ENCODE data around the gene M1AP. TPM values are rescaled to one million over a fixed set of nuclear protein-coding genes. Genes with fewer than 3 reads are reported as not detected.

Gene M1AP
- total RNA-seq, 1 donor from 2014 or later = 0.20 TPM

DNA sequence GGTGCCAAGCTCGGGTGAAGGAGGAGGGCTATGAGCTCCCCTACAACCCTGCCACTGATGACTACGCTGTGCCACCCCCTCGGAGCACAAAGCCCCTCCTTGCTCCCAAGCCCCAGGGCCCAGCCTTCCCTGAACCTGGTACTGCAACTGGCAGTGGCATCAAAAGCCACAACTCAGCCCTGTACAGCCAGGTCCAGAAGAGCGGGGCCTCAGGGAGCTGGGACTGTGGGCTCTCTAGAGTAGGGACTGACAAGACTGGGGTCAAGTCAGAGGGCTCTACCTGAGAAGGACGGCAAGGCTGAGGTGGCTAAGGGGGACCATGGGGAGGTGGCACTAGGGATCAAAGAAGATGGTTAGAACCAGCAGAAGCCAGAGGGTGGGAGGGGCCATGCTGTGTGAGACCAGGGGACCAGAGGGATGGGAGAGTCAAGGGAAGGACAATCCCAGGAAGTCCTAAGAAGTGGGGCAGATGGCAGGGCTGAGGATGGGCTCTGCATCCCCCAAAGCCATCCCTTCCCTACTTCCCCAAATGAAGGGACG lies 91.2 kb downstream of the M1AP start:
- TF ChIP-seq EZH2 (IDR thresholded peaks at IDR 0.05; ENCODE audit: insufficient read depth, low read length) (no peak), CTCF (IDR thresholded peaks at IDR 0.05; ENCODE audit: insufficient read depth, low read depth, low read length) (no peak)
- Mint-ChIP-seq H3K4me3 (ENCODE audit: unreplicated experiment) (no peak overlapping the region), H3K36me3 (ENCODE audit: low read depth, unreplicated experiment) (no peaks in the 10 kb centered on the region), H3K9me3 (ENCODE audit: unreplicated experiment) (no peaks in the 10 kb centered on the region), H3K27ac (ENCODE audit: unreplicated experiment) (no peak overlapping the region), H3K27me3 (ENCODE audit: low read depth, unreplicated experiment) (peaks cover under 1% of the 10 kb centered on the region), H3K4me1 (ENCODE audit: low read depth, unreplicated experiment) (peaks cover 7% of the 10 kb centered on the region)
- no peak overlapping the region for H3K9ac ChIP-seq (ENCODE audit: low read length)
- peaks cover 18% of the 10 kb centered on the region for H3K4me1 ChIP-seq (ENCODE audit: insufficient read depth, low read length)
- H4K20me1 ChIP-seq (ENCODE audit: insufficient read depth, low read length) = peaks cover 11% of the 10 kb centered on the region
- H3K36me3 ChIP-seq (ENCODE audit: insufficient read depth, low read length) = no peaks in the 10 kb centered on the region
- no peak for DNase-seq (ENCODE audit: low read depth)
- no peak overlapping the region for H3K4me2 ChIP-seq (ENCODE audit: low read length)
- H3K27me3 ChIP-seq (ENCODE audit: insufficient read depth, low read length) = no peaks in the 10 kb centered on the region
- no peak overlapping the region for H2AFZ ChIP-seq (ENCODE audit: low read depth, low read length)
- peaks cover 38% of the 10 kb centered on the region for H3K79me2 ChIP-seq (ENCODE audit: insufficient read depth, low read length)
- no peak overlapping the region for H3K27ac ChIP-seq (ENCODE audit: low read depth, low read length)
- no peaks in the 10 kb centered on the region for H3K9me3 ChIP-seq (ENCODE audit: insufficient read depth, low read depth, low read length)
- H3K4me3 ChIP-seq (ENCODE audit: insufficient read depth, low read depth, low read length) = no peak overlapping the region
- FAIRE-seq = no peak

GRCh38 chr2:74556159-74556558 lies 92.0 kb downstream of the M1AP start:
- DNase-seq (ENCODE audit: low read depth) (no peak), FAIRE-seq (no peak)
- H4K20me1 ChIP-seq (ENCODE audit: insufficient read depth, low read length) = peaks cover 11% of the 10 kb centered on the region
- TF ChIP-seq EZH2 (IDR thresholded peaks at IDR 0.05; ENCODE audit: insufficient read depth, low read length) (no peak), CTCF (IDR thresholded peaks at IDR 0.05; ENCODE audit: insufficient read depth, low read depth, low read length) (no peak)
- peak overlapping the region; percentile 90 for H3K4me2 ChIP-seq (ENCODE audit: low read length)
- H3K4me3 ChIP-seq (ENCODE audit: insufficient read depth, low read depth, low read length) = no peak overlapping the region
- Mint-ChIP-seq H3K4me3 (ENCODE audit: unreplicated experiment) (peak overlapping the region; percentile 95), H3K27ac (ENCODE audit: unreplicated experiment) (no peak overlapping the region), H3K9me3 (ENCODE audit: unreplicated experiment) (no peaks in the 10 kb centered on the region), H3K27me3 (ENCODE audit: low read depth, unreplicated experiment) (no peaks in the 10 kb centered on the region), H3K4me1 (ENCODE audit: low read depth, unreplicated experiment) (peaks cover 7% of the 10 kb centered on the region), H3K36me3 (ENCODE audit: low read depth, unreplicated experiment) (no peaks in the 10 kb centered on the region)
- no peak overlapping the region for H3K27ac ChIP-seq (ENCODE audit: low read depth, low read length)
- no peak overlapping the region for H3K9ac ChIP-seq (ENCODE audit: low read length)
- no peaks in the 10 kb centered on the region for H3K27me3 ChIP-seq (ENCODE audit: insufficient read depth, low read length)
- peaks cover 46% of the 10 kb centered on the region for H3K79me2 ChIP-seq (ENCODE audit: insufficient read depth, low read length)
- H3K9me3 ChIP-seq (ENCODE audit: insufficient read depth, low read depth, low read length) = no peaks in the 10 kb centered on the region
- H2AFZ ChIP-seq (ENCODE audit: low read depth, low read length) = no peak overlapping the region
- no peaks in the 10 kb centered on the region for H3K36me3 ChIP-seq (ENCODE audit: insufficient read depth, low read length)
- H3K4me1 ChIP-seq (ENCODE audit: insufficient read depth, low read length) = peaks cover 18% of the 10 kb centered on the region

DNA sequence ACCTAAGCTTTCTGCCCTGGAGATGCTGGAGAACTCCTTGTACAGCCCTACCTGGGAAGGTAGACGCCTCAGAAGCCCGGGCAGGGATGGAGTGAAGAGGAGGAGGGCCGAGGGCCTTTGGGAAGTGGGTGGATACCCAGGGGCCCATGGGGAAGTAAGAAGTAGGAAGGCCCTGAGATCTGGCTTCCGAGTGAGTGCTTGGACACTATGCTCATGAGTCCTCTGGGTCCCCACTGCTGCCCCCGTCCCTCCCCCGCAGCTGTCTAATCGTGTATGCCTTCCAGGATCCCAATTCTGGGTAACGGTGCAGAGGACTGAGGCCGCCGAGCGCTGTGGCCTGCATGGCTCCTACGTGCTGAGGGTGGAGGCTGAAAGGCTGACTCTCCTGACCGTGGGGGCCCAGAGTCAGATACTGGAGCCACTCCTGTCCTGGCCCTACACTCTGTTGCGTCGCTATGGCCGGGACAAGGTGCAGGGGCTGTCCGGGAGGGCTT lies 92.5 kb downstream of the M1AP start:
- H3K9ac ChIP-seq (ENCODE audit: low read length) = peak overlapping the region; percentile 82
- Mint-ChIP-seq H3K4me3 (ENCODE audit: unreplicated experiment) (peak overlapping the region; percentile 95), H3K27ac (ENCODE audit: unreplicated experiment) (peak overlapping the region; percentile 53), H3K27me3 (ENCODE audit: low read depth, unreplicated experiment) (no peaks in the 10 kb centered on the region), H3K4me1 (ENCODE audit: low read depth, unreplicated experiment) (peaks cover 7% of the 10 kb centered on the region), H3K36me3 (ENCODE audit: low read depth, unreplicated experiment) (no peaks in the 10 kb centered on the region), H3K9me3 (ENCODE audit: unreplicated experiment) (no peaks in the 10 kb centered on the region)
- H3K4me2 ChIP-seq (ENCODE audit: low read length) = peak overlapping the region; percentile 90
- peaks cover 11% of the 10 kb centered on the region for H4K20me1 ChIP-seq (ENCODE audit: insufficient read depth, low read length)
- H3K27ac ChIP-seq (ENCODE audit: low read depth, low read length) = no peak overlapping the region
- no peaks in the 10 kb centered on the region for H3K36me3 ChIP-seq (ENCODE audit: insufficient read depth, low read length)
- H3K79me2 ChIP-seq (ENCODE audit: insufficient read depth, low read length) = peaks cover 50% of the 10 kb centered on the region
- H2AFZ ChIP-seq (ENCODE audit: low read depth, low read length) = peak overlapping the region; percentile 80
- no peak for FAIRE-seq
- no peak for TF ChIP-seq EZH2 (IDR thresholded peaks at IDR 0.05; ENCODE audit: insufficient read depth, low read length)
- TF ChIP-seq CTCF (IDR thresholded peaks at IDR 0.05; ENCODE audit: insufficient read depth, low read depth, low read length) = no peak
- H3K4me3 ChIP-seq (ENCODE audit: insufficient read depth, low read depth, low read length) = peak overlapping the region; percentile 85
- no peaks in the 10 kb centered on the region for H3K27me3 ChIP-seq (ENCODE audit: insufficient read depth, low read length)
- no peaks in the 10 kb centered on the region for H3K9me3 ChIP-seq (ENCODE audit: insufficient read depth, low read depth, low read length)
- peaks cover 17% of the 10 kb centered on the region for H3K4me1 ChIP-seq (ENCODE audit: insufficient read depth, low read length)
- DNase-seq (ENCODE audit: low read depth) = no peak

All from astrocyte (in vitro differentiated cells and primary cell).